Mucosa of descending colon (tissue), 3 donors: Measurements from ENCODE around the gene ADARB1. TPM values are rescaled to one million over a fixed set of nuclear protein-coding genes. Genes with fewer than 3 reads are reported as not detected.

Source experiments
- ATAC-seq: fragments of 200-7000 bp; cut with Tn5 transposase; one replicate; pipeline ENCODE4 v1.9.1; 2020; ENCODE audit warnings: mild to moderate bottlenecking, moderate library complexity
- DNase-seq, 3 donors: peaks; one replicate each; pipeline ENCODE4 v3.0.0-alpha.2; 2020
- H3K36me3 ChIP-seq: fragments of 200-600 bp; one replicate; pipeline ENCODE4 v1.8.0; 2021; ENCODE audit warnings: low read depth, mild to moderate bottlenecking
- H3K4me1 ChIP-seq: fragments of 200-600 bp; one replicate; pipeline ENCODE4 v1.8.0; 2021; ENCODE audit warnings: low read depth, mild to moderate bottlenecking
- H3K4me3 ChIP-seq: fragments of 200-600 bp; one replicate; pipeline ENCODE4 v1.8.0; 2021; ENCODE audit warnings: mild to moderate bottlenecking
- H3K9me3 ChIP-seq: fragments of 200-600 bp; one replicate; pipeline ENCODE4 v1.8.0; 2021; ENCODE audit warnings: mild to moderate bottlenecking
- intact Hi-C, 2 donors: fragments of 100-400 bp; cut with DNase I in 1 of 2; cut with micrococcal nuclease in 1 of 2; formaldehyde crosslinking; loops; one replicate each; pipeline versions ENCODE4 v1.11.0 to v1.11.1; 2022; cut with DNase I, micrococcal nuclease
- total RNA-seq, 3 donors: library from RNA; stranded (reverse); fragmentation: NEBNext Ultra II Directional in 2 of 3; extraction: Animal tissue kit (Norgen Biotek cat#: 25700) in 2 of 3; gene quantifications; one replicate each; pipeline versions ENCODE4 v1.2.1 to v1.2.4, GENCODE V29; 2021 to 2023
- TF ChIP-seq, protein P1 (sequence below): fragments of 200-600 bp; IDR thresholded peaks from one replicate; pipeline ENCODE4 v1.8.0; 2022; ENCODE audit warnings: antibody characterized with exemption, mild to moderate bottlenecking
- donor health status: DM: no; HTN: no; CAD: no; lungs with moderate emphysema.
- donor health status: DM: no; HTN: no; CAD: no.
- donor health status: DM: no; HTN: yes; CAD: no.

Gene ADARB1
- total RNA-seq, 3 donors from 2014 or later: 5.4 to 91.2 (median 8.8) TPM

GRCh38 chr21:45225741-45226327 is 151.5 kb downstream of the ADARB1 start:
- H3K4me3 ChIP-seq: no peak overlapping the region

GRCh38 chr21:45226540-45227326 is 152.4 kb downstream of the ADARB1 start:
- TF ChIP-seq, protein P1, sequence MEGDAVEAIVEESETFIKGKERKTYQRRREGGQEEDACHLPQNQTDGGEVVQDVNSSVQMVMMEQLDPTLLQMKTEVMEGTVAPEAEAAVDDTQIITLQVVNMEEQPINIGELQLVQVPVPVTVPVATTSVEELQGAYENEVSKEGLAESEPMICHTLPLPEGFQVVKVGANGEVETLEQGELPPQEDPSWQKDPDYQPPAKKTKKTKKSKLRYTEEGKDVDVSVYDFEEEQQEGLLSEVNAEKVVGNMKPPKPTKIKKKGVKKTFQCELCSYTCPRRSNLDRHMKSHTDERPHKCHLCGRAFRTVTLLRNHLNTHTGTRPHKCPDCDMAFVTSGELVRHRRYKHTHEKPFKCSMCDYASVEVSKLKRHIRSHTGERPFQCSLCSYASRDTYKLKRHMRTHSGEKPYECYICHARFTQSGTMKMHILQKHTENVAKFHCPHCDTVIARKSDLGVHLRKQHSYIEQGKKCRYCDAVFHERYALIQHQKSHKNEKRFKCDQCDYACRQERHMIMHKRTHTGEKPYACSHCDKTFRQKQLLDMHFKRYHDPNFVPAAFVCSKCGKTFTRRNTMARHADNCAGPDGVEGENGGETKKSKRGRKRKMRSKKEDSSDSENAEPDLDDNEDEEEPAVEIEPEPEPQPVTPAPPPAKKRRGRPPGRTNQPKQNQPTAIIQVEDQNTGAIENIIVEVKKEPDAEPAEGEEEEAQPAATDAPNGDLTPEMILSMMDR: no peak

More at GRCh38 chr21:45225741-45226327, 151.5 kb downstream of the ADARB1 start:
- no peak for ATAC-seq
- intact Hi-C loops: no loop called here
- TF ChIP-seq, protein P1: no peak
- Histone ChIP-seq H3K4me1 (no peaks in the 10 kb centered on the region), H3K9me3 (no peaks in the 10 kb centered on the region), H3K36me3 (no peaks in the 10 kb centered on the region)
- no peak for DNase-seq

DNA sequence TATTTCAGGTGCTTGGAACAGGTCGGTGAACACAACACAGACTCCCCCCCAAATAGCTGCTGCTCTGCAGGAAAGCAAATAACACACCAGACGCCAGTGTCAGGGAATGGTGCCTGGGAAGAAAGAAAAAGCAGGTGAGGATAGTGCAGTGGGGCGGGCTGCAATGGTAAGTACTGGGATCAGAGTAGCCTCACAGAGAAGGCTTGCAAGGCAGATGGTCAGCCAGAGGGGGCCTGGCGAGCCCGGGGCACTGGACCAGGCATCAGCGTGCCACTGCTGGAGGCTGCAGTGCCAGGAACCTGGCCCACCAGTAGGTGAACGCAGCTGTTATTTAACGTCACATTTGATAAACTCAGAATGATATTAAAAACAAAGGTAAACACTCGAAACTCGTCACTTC is 153.4 kb downstream of the ADARB1 start:
- Histone ChIP-seq H3K4me1 (no peaks in the 10 kb centered on the region), H3K4me3 (no peak overlapping the region), H3K36me3 (no peaks in the 10 kb centered on the region), H3K9me3 (no peaks in the 10 kb centered on the region)
- ATAC-seq: no peak
- no peak for DNase-seq
- intact Hi-C loops: no loop called here
- TF ChIP-seq, protein P1: no peak

More at GRCh38 chr21:45226540-45227326, 152.4 kb downstream of the ADARB1 start:
- DNase-seq (no peak), ATAC-seq (no peak)
- no peaks in the 10 kb centered on the region for H3K4me1 ChIP-seq
- H3K36me3 ChIP-seq: no peaks in the 10 kb centered on the region
- H3K4me3 ChIP-seq: no peak overlapping the region
- intact Hi-C loops: no loop called here
- H3K9me3 ChIP-seq: no peaks in the 10 kb centered on the region

DNA sequence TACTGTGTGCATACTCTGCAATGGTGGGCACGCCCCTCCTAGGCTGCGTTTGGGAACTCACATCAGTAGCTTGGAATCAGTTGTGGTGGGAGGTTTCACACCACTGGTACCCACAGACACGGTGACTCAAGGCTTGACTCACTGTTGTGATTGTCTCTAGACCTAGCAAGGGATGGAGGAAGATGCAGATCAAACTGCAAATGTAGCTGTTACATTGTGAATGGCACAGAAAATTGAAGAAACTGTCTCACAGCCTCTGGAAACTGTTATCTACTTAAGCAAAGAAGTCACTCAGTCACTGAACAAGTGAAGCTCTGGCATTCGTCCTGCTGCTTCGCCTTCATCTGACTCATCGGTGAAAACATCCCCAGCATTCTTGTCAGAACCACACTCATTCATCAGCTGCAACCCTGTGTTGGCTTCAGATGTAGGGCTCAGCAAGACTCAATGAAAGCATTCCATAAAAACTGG is 153.8 kb downstream of the ADARB1 start:
- TF ChIP-seq, protein P1: no peak
- DNase-seq (peak in 1 of 3 donors; percentile 29), ATAC-seq (peak; percentile 53)
- no peaks in the 10 kb centered on the region for H3K9me3 ChIP-seq
- H3K36me3 ChIP-seq: no peaks in the 10 kb centered on the region
- intact Hi-C loops: no loop called here
- no peaks in the 10 kb centered on the region for H3K4me1 ChIP-seq
- H3K4me3 ChIP-seq: no peak overlapping the region

DNA sequence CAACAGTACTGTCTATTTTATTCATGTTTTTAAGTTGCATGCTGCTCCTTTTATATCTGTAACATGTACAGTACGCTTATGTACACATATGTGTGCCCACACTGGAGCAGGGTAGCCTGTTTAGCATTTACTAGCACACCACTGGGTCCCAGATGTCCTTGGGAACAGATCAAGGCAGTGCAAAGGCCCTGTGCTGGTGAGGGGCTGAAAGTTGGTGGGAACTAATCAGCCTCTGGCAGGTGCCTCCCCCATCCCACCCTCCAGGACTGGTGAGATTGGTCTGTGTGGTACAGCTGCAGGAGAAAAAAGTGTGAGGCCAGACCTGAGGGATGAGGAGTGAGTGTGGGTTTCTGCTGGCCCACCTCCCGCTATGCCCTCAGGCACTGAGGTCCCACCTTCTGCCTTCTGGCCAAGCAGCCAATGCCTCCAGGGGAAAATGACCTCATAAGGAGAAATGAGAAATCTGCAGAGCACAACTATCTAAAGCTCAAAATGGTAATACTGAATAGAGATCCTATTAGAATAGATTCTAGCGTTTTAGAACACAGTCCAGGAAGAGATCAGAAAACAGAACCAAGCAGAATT is 154.4 kb downstream of the ADARB1 start:
- no peak for DNase-seq
- no peaks in the 10 kb centered on the region for H3K36me3 ChIP-seq
- H3K4me3 ChIP-seq: no peak overlapping the region
- no peaks in the 10 kb centered on the region for H3K4me1 ChIP-seq
- TF ChIP-seq, protein P1: no peak
- intact Hi-C loops: no loop called here
- H3K9me3 ChIP-seq: no peaks in the 10 kb centered on the region
- ATAC-seq: no peak
